Glutamatergic neuron (in vitro differentiated cells): ENCODE results near the gene SKIL. TPM values are rescaled to one million over a fixed set of nuclear protein-coding genes. Genes with fewer than 3 reads are reported as not detected.
A peak's percentile ranks its signal among the peaks of the same experiment; 100 is the strongest.

ENCODE experiments used
- DNase-seq: peaks from one replicate; pipeline ENCODE4 v3.0.0; 2022
- H3K27ac Mint-ChIP-seq: one replicate; pipeline ENCODE4 v1.8.0; 2020; ENCODE audit warnings: mild to moderate bottlenecking, mixed read lengths, inconsistent platforms; ENCODE audit not compliant: unreplicated experiment
- H3K27me3 Mint-ChIP-seq: one replicate; pipeline ENCODE4 v1.8.0; 2020; ENCODE audit warnings: mild to moderate bottlenecking, moderate library complexity, mixed read lengths, inconsistent platforms; ENCODE audit not compliant: unreplicated experiment
- H3K36me3 Mint-ChIP-seq: one replicate; pipeline ENCODE4 v1.8.0; 2020; ENCODE audit warnings: mild to moderate bottlenecking, mixed read lengths, inconsistent platforms; ENCODE audit not compliant: unreplicated experiment
- H3K4me1 Mint-ChIP-seq: one replicate; pipeline ENCODE4 v1.8.0; 2020; ENCODE audit warnings: mild to moderate bottlenecking, low read depth, mixed read lengths, inconsistent platforms; ENCODE audit not compliant: unreplicated experiment
- H3K4me3 Mint-ChIP-seq: one replicate; pipeline ENCODE4 v1.8.0; 2020; ENCODE audit warnings: mild to moderate bottlenecking, mixed read lengths, inconsistent platforms; ENCODE audit not compliant: unreplicated experiment
- H3K9me3 Mint-ChIP-seq: one replicate; pipeline ENCODE4 v1.8.0; 2020; ENCODE audit warnings: mild to moderate bottlenecking, moderate library complexity, mixed read lengths, inconsistent platforms; ENCODE audit not compliant: unreplicated experiment
- CTCF ChIP-seq: fragments of 200-600 bp; sonication (generic); IDR thresholded peaks from one replicate; pipeline ENCODE4 v1.5.0; 2021; ENCODE audit not compliant: partially characterized antibody, unreplicated experiment
- total RNA-seq: library from RNA; stranded (reverse); fragmentation: NEBNext Ultra II Directional; extraction: Animal tissue kit (Norgen Biotek cat#: 25700); gene quantifications from one replicate; pipeline ENCODE4 v1.2.1, GENCODE V29; 2021; ENCODE audit not compliant: unreplicated experiment

Gene SKIL
- total RNA-seq, 1 donor from 2014 or later: 52.3 TPM

- H3K27ac Mint-ChIP-seq: peak overlapping the region; percentile 93
- peaks cover 5% of the 10 kb centered on the region for H3K27me3 Mint-ChIP-seq
- TF ChIP-seq CTCF: no peak
- H3K4me1 Mint-ChIP-seq: peaks cover 25% of the 10 kb centered on the region
- peak; percentile 49 for DNase-seq
- H3K4me3 Mint-ChIP-seq: peak overlapping the region; percentile 85
- H3K9me3 Mint-ChIP-seq: peaks cover 9% of the 10 kb centered on the region
- H3K36me3 Mint-ChIP-seq: no peaks in the 10 kb centered on the region
Observed at GRCh38 chr3:170355738-170356595, 1.5 kb upstream of the SKIL start.

DNA sequence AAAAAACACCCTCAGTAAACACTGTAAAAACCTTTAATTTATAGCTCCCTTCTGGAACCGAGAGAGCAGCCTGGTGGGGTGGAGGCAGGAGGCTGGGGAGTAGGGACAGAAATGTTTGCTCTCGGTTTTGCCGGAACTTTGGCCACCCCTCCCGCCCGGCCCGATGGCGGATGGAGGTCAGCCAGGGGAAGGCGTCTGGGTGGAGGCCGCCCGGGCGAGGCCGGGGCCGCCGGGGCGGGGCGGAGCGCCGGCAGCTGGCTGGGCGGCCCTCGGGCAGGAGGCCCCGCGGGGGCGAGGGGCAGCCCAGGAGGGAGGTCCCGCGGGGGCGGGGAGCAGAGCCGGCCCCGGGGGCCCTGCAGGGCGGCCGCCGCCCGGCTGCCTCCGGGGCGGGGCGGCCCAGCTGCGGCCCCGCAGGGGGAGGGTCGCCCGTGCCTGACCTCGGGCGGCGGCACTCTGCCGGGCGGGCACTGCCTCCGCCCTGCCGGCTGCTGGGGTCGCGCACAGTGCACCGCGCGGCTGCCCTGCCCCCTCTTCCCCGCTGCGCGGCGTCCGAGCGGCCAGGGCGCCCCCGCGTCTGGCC is 829 bp upstream of the SKIL start:
- H3K9me3 Mint-ChIP-seq: peaks cover 9% of the 10 kb centered on the region
- no peak for TF ChIP-seq CTCF
- peaks cover under 1% of the 10 kb centered on the region for H3K36me3 Mint-ChIP-seq
- no peak for DNase-seq
- H3K4me3 Mint-ChIP-seq: peak overlapping the region; percentile 85
- peak overlapping the region; percentile 93 for H3K27ac Mint-ChIP-seq
- peaks cover 29% of the 10 kb centered on the region for H3K4me1 Mint-ChIP-seq
- peaks cover 5% of the 10 kb centered on the region for H3K27me3 Mint-ChIP-seq

- Mint-ChIP-seq H3K27ac (peak overlapping the region; percentile 75), H3K4me1 (peaks cover 32% of the 10 kb centered on the region), H3K36me3 (peaks cover 3% of the 10 kb centered on the region), H3K4me3 (peak overlapping the region; percentile 88), H3K9me3 (peaks cover 9% of the 10 kb centered on the region), H3K27me3 (peaks cover 5% of the 10 kb centered on the region)
- peak; percentile 49 for TF ChIP-seq CTCF
- DNase-seq: peak; percentile 78
Observed at GRCh38 chr3:170358042-170359010, 811 bp downstream of the SKIL start.

GRCh38 chr3:170359178-170359704 is 1.7 kb downstream of the SKIL start:
- Mint-ChIP-seq H3K27me3 (peaks cover 7% of the 10 kb centered on the region), H3K4me1 (peaks cover 32% of the 10 kb centered on the region), H3K36me3 (peaks cover 3% of the 10 kb centered on the region), H3K9me3 (peaks cover 9% of the 10 kb centered on the region), H3K27ac (peak overlapping the region; percentile 68), H3K4me3 (peak overlapping the region; percentile 88)
- TF ChIP-seq CTCF: no peak
- DNase-seq: no peak
